ENCODE data around the gene JOSD2. TPM values are rescaled to one million over a fixed set of nuclear protein-coding genes. Genes with fewer than 3 reads are reported as not detected.

JOSD2 gene
- total RNA-seq, 1 experiment from 2014 or later: 60.8 TPM

DNA sequence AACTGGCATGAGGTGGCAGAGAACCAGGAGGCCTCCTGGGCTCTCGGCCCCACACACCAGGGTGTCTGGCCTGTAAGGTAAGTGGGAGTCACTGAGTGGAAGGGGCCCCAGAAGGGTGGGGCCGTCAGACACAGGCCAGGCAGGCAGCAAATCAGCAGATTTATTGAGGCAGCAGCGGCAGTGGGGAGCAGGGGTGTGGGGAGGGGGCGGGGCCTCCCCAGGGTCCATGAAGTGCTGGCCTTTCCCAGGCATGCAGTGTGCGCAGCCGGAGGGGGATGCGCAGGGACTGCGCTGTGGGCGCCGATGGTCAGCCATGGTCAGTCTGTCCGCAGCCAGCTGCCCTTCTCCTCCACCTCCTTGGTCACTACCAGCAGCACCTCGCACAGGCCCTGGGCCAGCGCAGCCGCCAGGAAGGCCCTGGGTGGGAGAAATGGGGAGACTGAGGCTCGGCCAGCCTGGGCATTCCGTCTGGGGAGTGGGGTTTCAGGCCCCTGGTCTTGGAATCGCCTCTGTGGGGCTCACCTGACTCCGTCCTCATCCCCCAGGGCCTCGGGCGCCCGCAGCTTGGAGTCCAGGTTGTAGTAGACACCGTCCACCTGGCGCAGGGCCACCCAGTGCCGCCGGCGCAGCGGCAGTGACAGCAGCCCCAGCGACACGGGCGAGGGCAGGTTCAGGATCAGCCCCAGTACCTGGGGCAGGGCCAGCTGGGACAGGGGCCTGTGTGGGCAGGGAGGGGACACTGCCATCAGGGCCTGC lies 5.0 kb downstream of the JOSD2 start:
- Histone ChIP-seq H3K36me3 (ENCODE audit: low read depth, low read length) (no peaks in the 10 kb centered on the region), H3F3A (ENCODE audit: low read length, unreplicated experiment) (no peaks in the 10 kb centered on the region), H3K27me3 (ENCODE audit: low read length) (no peaks in the 10 kb centered on the region), H4K20me1 (ENCODE audit: low read length) (no peaks in the 10 kb centered on the region), H2AFZ (ENCODE audit: low read length) (no peak overlapping the region), H3K4me2 (ENCODE audit: low read length) (no peak overlapping the region), H3K9me2 (replicated peaks; ENCODE audit: low read length) (no peaks in the 10 kb centered on the region), H3K9ac (ENCODE audit: low read length) (no peak overlapping the region), H3K79me2 (ENCODE audit: low read length) (0 out of 2 replicates have a peak, but pooled peaks cover 3% of the 10 kb centered on the region), H3K9me3 (ENCODE audit: low read length) (no peaks in the 10 kb centered on the region), H3K4me1 (ENCODE audit: insufficient read depth, low read length) (0 out of 2 replicates have a peak, but pooled peaks cover 7% of the 10 kb centered on the region), H3K4me3 (ENCODE audit: low read length) (no peak overlapping the region), H3K27ac (ENCODE audit: low read length) (no peak overlapping the region)
- DNase-seq: no peak
- ChIA-PET POLR2A (ENCODE audit: unreplicated experiment) (no interaction called here), CTCF (no interaction called here)
- ATAC-seq: no peak
- intact Hi-C loops (cut with micrococcal nuclease): no loop called here
- no TSS peak for BruUV-seq (replicated peaks)
- TF ChIP-seq EZH2 (IDR thresholded peaks at IDR 0.05; ENCODE audit: low read length, unreplicated experiment): no peak
- TF ChIP-seq EZH2phosphoT487 (IDR thresholded peaks at IDR 0.05; ENCODE audit: borderline replicate concordance, low read length): no peak
- no peak for TF ChIP-seq CTCF (conservative IDR thresholded peaks at IDR 0.05; ENCODE audit: low read depth, low read length)

DNA sequence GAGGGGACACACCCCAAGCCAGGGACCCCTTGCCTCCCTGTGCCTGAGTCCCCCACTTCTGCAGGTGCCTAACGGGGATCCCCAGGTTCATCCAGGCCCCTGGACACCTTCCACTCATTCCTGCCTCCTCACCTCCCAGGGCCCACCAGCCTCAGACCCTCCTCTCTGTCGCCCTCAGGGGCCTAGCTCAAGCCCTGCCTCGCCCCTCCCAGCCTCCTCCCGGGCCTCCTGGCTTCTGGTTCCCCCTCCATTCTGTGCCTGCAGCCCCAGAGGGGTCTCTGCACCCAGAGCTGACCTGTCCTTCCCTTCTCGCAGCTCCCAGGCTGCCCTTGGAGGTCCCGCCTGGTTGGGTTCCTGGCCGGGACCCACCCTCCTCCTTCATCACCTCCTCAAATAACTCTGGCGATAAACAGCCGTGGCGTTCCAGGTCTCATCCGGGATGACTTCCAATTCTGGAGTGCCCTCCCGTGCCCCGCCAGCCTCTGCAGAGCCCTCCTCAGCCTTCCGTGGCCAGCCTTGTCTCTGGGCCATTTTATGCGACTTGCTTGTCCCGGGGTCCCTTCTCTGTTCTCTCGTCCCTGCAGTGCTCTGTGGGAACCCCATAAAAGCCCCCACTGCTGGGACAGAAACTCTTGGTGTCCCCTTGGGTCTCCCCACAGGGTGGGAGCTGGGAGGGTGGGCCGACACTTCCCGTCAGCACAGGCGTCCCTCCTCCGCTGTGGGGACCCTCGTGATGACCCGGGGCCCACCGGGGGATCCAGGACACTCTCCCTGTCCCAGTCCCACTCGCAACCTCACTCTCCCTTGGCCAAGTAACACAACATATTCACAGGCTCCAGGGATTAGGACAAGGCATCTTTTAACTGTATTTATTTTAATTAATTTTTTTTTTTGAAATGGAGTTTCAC lies 9.2 kb downstream of the JOSD2 start:
- no TSS peak for BruUV-seq (replicated peaks)
- no peaks in the 10 kb centered on the region for H3K27me3 ChIP-seq (ENCODE audit: low read length)

More for the DNA sequence above, 9.2 kb downstream of the JOSD2 start:
- H2AFZ ChIP-seq (ENCODE audit: low read length): no peak overlapping the region
- POLR2A ChIA-PET (ENCODE audit: unreplicated experiment): no interaction called here
- no peaks in the 10 kb centered on the region for H3K36me3 ChIP-seq (ENCODE audit: low read depth, low read length)
- no peaks in the 10 kb centered on the region for H3K9me2 ChIP-seq (replicated peaks; ENCODE audit: low read length)
- no peaks in the 10 kb centered on the region for H3K4me1 ChIP-seq (ENCODE audit: insufficient read depth, low read length)
- DNase-seq (no peak), ATAC-seq (no peak)
- H3K9me3 ChIP-seq (ENCODE audit: low read length): no peaks in the 10 kb centered on the region
- H3K4me3 ChIP-seq (ENCODE audit: low read length): no peak overlapping the region
- H3K9ac ChIP-seq (ENCODE audit: low read length): no peak overlapping the region
- H3F3A ChIP-seq (ENCODE audit: low read length, unreplicated experiment): no peaks in the 10 kb centered on the region
- no peaks in the 10 kb centered on the region for H4K20me1 ChIP-seq (ENCODE audit: low read length)
- TF ChIP-seq EZH2 (IDR thresholded peaks at IDR 0.05; ENCODE audit: low read length, unreplicated experiment) (no peak), CTCF (conservative IDR thresholded peaks at IDR 0.05; ENCODE audit: low read depth, low read length) (no peak), EZH2phosphoT487 (IDR thresholded peaks at IDR 0.05; ENCODE audit: borderline replicate concordance, low read length) (no peak)
- CTCF ChIA-PET: interaction anchor here (0.5 kb wide), 1 partner anchor 519 kb away, joined by 3 read pairs; no protein-coding TSS in a partner anchor
- intact Hi-C loops (cut with micrococcal nuclease): no loop called here
- H3K4me2 ChIP-seq (ENCODE audit: low read length): no peak overlapping the region
- no peaks in the 10 kb centered on the region for H3K79me2 ChIP-seq (ENCODE audit: low read length)
- no peak overlapping the region for H3K27ac ChIP-seq (ENCODE audit: low read length)
